ENCODE data around the gene GALNT1.

GRCh38 chr18:35732636-35733035, 151.1 kb downstream of the GALNT1 start:
- TF ChIP-seq CTCF (IDR thresholded peaks at IDR 0.05): no peak
- no peak for TF ChIP-seq POLR2A (IDR thresholded peaks at IDR 0.05)
